ENCODE results near the gene DIPK1B. TPM values are rescaled to one million over a fixed set of nuclear protein-coding genes. Genes with fewer than 3 reads are reported as not detected.

Gene DIPK1B
- total and polyA plus RNA-seq, 2 experiments from 2014 or later = 18.7 to 60.0 TPM

GRCh38 chr9:136696502-136696901 is 15.9 kb upstream of the DIPK1B start:
- DNase-seq (ENCODE audit: low spot score) (no peak), ATAC-seq (no peak)
- H3K4me1 ChIP-seq (ENCODE audit: insufficient read depth) = no peaks in the 10 kb centered on the region; the same call in 1 of the 2 replicates
- Mint-ChIP-seq H3K9me3 (no peaks in the 10 kb centered on the region), H3K27ac (no peak overlapping the region), H3K4me3 (no peak overlapping the region), H3K36me3 (ENCODE audit: low read depth) (no peaks in the 10 kb centered on the region), H3K27me3 (ENCODE audit: insufficient read depth, low read depth, poor library complexity) (peaks cover 13% of the 10 kb centered on the region), H3K4me1 (peaks cover 15% of the 10 kb centered on the region)
- TF ChIP-seq ETS1 (IDR thresholded peaks at IDR 0.05) (no peak), STAT1 (IDR thresholded peaks at IDR 0.05; ENCODE audit: unreplicated experiment) (no peak), EZH2phosphoT487 (IDR thresholded peaks at IDR 0.05; ENCODE audit: unreplicated experiment) (no peak), CTCF (conservative IDR thresholded peaks at IDR 0.05; ENCODE audit: low read depth in 2 of 2) (no peak), ZNF462 (CRISPR knock-in tag; IDR thresholded peaks at IDR 0.05) (no peak), REST (IDR thresholded peaks at IDR 0.05; ENCODE audit: unreplicated experiment) (no peak), POLR2AphosphoS5 (IDR thresholded peaks at IDR 0.05; ENCODE audit: low read depth) (no peak), JUNB (IDR thresholded peaks at IDR 0.05; ENCODE audit: unreplicated experiment) (no peak), EZH2 (IDR thresholded peaks at IDR 0.05; ENCODE audit: low read depth, unreplicated experiment) (no peak), ZNF114 (CRISPR knock-in tag; IDR thresholded peaks at IDR 0.05) (no peak), NANOG (IDR thresholded peaks at IDR 0.05; ENCODE audit: borderline replicate concordance) (no peak), ZNF331 (CRISPR knock-in tag; IDR thresholded peaks at IDR 0.05; ENCODE audit: low read depth) (no peak), CREB1 (CRISPR knock-in tag; IDR thresholded peaks at IDR 0.05; ENCODE audit: low read depth) (no peak)
- H3K4me3 ChIP-seq = no peak overlapping the region
- H3F3A ChIP-seq (replicated peaks; ENCODE audit: low read depth) = no peaks in the 10 kb centered on the region
- H3K9me2 ChIP-seq (ENCODE audit: insufficient read depth) = no peaks in the 10 kb centered on the region
- H3K27me3 ChIP-seq (ENCODE audit: insufficient read depth) = no peaks in the 10 kb centered on the region
- no peaks in the 10 kb centered on the region for H3K79me2 ChIP-seq (replicated peaks; ENCODE audit: insufficient read depth)
- H4K20me1 ChIP-seq (replicated peaks; ENCODE audit: insufficient read depth) = no peaks in the 10 kb centered on the region
- H3K4me2 ChIP-seq = no peak overlapping the region
- H3K36me3 ChIP-seq (ENCODE audit: insufficient read depth) = no peaks in the 10 kb centered on the region
- H2AFZ ChIP-seq = no peak overlapping the region
- H3K27ac ChIP-seq (ENCODE audit: low read depth) = no peak overlapping the region

All from GM23338 (cell line).